GM12872 (cell line): Measurements from ENCODE around the gene TTLL5.

Source experiments
- CTCF ChIP-seq: IDR thresholded peaks from 3 replicates; pipeline ENCODE4 v1.5.1; 2011; ENCODE audit warnings: low read depth, mild to moderate bottlenecking, low read length, moderate library complexity; ENCODE audit not compliant: insufficient read depth

The TTLL5 gene

DNA sequence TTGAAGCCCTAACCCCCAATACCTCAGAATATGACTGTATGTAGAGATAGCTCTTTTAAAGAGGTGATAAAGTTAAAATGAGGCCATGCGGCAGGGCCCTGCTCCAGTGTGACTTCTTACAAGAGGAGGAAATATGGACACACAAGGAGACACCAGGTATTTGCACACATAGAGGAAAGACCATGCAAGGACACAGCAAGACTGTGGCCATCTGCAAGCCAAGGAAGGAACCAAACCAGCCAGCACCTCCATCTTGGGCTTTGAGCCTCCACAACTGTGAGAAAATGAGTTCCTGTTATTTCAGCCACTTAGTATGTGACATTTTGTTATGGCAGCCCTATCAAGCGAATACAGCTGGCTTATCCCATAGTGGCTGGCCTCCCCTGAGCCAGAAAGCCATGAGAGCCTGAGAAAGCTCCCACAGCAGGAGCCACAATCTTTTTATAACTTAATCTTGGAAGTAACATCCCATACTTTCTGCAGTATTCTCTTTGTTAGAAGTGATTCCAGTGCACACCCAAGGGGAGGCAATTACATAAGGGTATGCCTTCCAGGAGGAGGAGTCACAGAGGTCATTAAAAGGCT is 272.8 kb downstream of the TTLL5 start:
- TF ChIP-seq CTCF = no peak

- no peak for TF ChIP-seq CTCF
Observed at GRCh38 chr14:75934998-75935628, 274.1 kb downstream of the TTLL5 start.

DNA sequence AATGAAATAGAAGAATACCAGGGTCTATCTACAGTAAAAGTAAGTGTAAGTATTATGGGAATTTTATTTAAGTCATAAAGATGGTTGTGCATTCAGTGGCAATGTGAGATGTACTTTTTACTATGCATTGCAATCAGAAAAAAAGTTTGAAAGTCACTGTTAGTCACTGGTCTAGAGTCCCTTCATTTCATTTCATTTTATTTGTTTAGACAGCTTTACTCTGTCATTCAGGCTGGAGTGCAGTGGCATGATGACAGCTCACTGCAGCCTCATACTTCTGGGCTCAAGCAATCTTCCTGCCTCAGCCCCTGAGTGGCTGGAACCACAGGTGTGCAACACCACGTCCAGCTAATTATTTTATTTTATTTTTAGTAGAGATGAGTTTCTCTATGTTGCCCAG is 278.2 kb downstream of the TTLL5 start:
- no peak for TF ChIP-seq CTCF

DNA sequence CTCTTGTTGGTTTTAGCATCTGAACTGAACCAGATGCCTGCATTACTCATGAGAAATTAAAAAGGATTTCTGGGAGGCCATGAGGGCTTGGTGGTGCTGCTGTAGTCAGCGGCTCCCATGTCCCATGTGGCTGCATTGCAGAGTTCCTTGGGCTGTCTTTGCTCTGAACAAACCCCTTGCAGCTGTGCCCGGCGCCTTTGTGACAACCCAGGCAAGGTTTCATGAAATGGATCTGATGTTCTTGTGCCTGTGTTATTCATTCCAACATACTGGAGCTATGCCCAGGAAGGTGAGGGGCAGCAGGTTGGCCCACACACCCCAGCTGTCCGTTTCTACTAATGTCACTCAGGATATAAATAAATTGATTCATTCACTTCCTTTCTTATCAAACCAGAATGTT is 280.0 kb downstream of the TTLL5 start:
- TF ChIP-seq CTCF = no peak

DNA sequence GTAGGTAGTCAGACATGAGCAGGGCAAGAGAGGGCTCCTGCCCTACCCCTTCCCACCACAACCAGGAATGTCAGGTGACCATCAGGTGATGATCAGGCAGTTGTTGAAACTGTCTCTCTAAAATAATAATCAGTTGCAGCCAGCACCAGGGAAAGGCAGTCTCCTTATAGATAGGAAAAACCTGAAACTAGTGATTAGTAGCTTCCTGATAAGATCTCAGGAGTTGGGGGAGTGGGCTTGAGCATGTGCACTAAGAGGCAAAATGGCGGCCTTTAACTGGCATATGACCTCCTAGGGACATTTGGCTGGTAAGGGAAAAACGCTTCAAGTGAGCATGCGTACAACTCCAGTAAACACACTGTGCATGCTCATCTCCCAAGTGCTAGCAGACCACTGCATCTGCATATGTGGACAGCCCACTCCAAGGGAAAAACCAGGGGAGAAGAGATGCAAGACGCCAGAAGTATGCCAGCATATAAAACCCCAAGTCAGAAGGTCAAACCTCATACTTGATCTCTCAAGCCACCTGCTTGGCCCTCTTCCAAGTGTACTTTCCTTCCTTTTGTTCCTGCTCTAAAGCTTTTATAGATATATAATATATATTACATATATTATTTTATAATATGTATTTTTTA is 283.7 kb downstream of the TTLL5 start:
- no peak for TF ChIP-seq CTCF

GRCh38 chr14:75946785-75947184 is 285.7 kb downstream of the TTLL5 start:
- TF ChIP-seq CTCF = no peak

- no peak for TF ChIP-seq CTCF
Observed at GRCh38 chr14:75952489-75952888, 291.4 kb downstream of the TTLL5 start.
